ENCODE measurements around the gene KSR1. TPM values are rescaled to one million over a fixed set of nuclear protein-coding genes. Genes with fewer than 3 reads are reported as not detected.

KSR1 gene
- total RNA-seq, 2 experiments from 2014 or later, result 19.4 to 25.3 TPM

GRCh38 chr17:27562777-27563455 lies 106.7 kb downstream of the KSR1 start:
- no peak overlapping the region for H3K4me3 ChIP-seq (ENCODE audit: low read length)
- H3K27me3 ChIP-seq (ENCODE audit: control insufficient read depth in 1 of 2, insufficient read depth in 2 of 2, low read length in 2 of 2), result no peaks in the 10 kb centered on the region
- TF ChIP-seq, protein P1, sequence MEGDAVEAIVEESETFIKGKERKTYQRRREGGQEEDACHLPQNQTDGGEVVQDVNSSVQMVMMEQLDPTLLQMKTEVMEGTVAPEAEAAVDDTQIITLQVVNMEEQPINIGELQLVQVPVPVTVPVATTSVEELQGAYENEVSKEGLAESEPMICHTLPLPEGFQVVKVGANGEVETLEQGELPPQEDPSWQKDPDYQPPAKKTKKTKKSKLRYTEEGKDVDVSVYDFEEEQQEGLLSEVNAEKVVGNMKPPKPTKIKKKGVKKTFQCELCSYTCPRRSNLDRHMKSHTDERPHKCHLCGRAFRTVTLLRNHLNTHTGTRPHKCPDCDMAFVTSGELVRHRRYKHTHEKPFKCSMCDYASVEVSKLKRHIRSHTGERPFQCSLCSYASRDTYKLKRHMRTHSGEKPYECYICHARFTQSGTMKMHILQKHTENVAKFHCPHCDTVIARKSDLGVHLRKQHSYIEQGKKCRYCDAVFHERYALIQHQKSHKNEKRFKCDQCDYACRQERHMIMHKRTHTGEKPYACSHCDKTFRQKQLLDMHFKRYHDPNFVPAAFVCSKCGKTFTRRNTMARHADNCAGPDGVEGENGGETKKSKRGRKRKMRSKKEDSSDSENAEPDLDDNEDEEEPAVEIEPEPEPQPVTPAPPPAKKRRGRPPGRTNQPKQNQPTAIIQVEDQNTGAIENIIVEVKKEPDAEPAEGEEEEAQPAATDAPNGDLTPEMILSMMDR (IDR thresholded peaks at IDR 0.05), result no peak
- H3K27ac ChIP-seq (ENCODE audit: low read depth in 1 of 2, low read length in 2 of 2), result no peak overlapping the region
- H3K36me3 ChIP-seq (ENCODE audit: insufficient read depth, low read length), result peaks cover 6% of the 10 kb centered on the region
- H3K27me3 Mint-ChIP-seq, result no peaks in the 10 kb centered on the region
- H3K4me1 Mint-ChIP-seq (ENCODE audit: low read depth), result peaks cover 11% of the 10 kb centered on the region
- peaks cover 13% of the 10 kb centered on the region for H3K36me3 Mint-ChIP-seq (ENCODE audit: low read depth)
- no peak for ATAC-seq (ENCODE audit: poor library complexity)
- ChIA-PET POLR2A (interaction anchor here (0.7 to 1.0 kb wide), 3 partner anchors 11 to 17 kb away, joined by 3 read pairs; no protein-coding TSS in a partner anchor), CTCF (no interaction called here)
- no peaks in the 10 kb centered on the region for H3K4me1 ChIP-seq (ENCODE audit: insufficient read depth, low read length)
- DNase-seq, result no peak
- no peak overlapping the region for H3K4me3 Mint-ChIP-seq
- H3K9me3 ChIP-seq (ENCODE audit: control insufficient read depth in 1 of 2, insufficient read depth in 1 of 2, low read length in 2 of 2), result no peaks in the 10 kb centered on the region
- peak overlapping the region; percentile 15 for H3K27ac Mint-ChIP-seq
- no peaks in the 10 kb centered on the region for H3K9me3 Mint-ChIP-seq
- intact Hi-C loops (cut with DNase I, micrococcal nuclease), result no loop called here

DNA sequence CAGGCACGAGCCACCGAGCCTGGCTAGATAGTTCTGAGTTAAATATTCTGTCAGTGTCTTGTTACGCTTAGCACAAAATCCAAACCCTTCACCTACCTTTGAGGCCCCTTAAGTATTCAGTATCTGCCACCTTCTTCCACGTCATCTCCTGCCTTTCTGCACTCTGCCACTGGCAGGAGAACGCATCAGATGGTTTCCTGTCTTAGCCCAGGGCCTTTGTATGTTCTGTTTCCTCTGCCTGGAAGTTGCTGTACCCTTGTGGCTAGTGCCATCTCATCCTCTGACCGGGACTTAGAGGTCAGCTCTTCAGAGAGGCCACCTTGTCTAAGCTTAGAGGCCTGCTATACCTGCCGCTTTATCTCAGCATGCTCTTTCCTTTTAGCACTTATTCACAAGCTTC lies 107.3 kb downstream of the KSR1 start:
- intact Hi-C loops (cut with DNase I, micrococcal nuclease), result no loop called here
- H3K27ac ChIP-seq (ENCODE audit: low read depth in 1 of 2, low read length in 2 of 2), result no peak overlapping the region
- no peaks in the 10 kb centered on the region for H3K9me3 Mint-ChIP-seq
- TF ChIP-seq, protein P1 (IDR thresholded peaks at IDR 0.05), result no peak
- H3K27ac Mint-ChIP-seq, result peak overlapping the region; percentile 15
- H3K36me3 Mint-ChIP-seq (ENCODE audit: low read depth), result peaks cover 9% of the 10 kb centered on the region
- H3K9me3 ChIP-seq (ENCODE audit: control insufficient read depth in 1 of 2, insufficient read depth in 1 of 2, low read length in 2 of 2), result no peaks in the 10 kb centered on the region
- peaks cover 11% of the 10 kb centered on the region for H3K4me1 Mint-ChIP-seq (ENCODE audit: low read depth)
- H3K4me3 Mint-ChIP-seq, result no peak overlapping the region
- no peak overlapping the region for H3K4me3 ChIP-seq (ENCODE audit: low read length)
- H3K36me3 ChIP-seq (ENCODE audit: insufficient read depth, low read length), result peaks cover 3% of the 10 kb centered on the region
- no peaks in the 10 kb centered on the region for H3K27me3 Mint-ChIP-seq
- CTCF ChIA-PET, result no interaction called here
- H3K4me1 ChIP-seq (ENCODE audit: insufficient read depth, low read length), result peaks cover under 1% of the 10 kb centered on the region
- no peak for DNase-seq
- POLR2A ChIA-PET, result interaction anchor here (0.6 to 1.0 kb wide), 4 partner anchors 10 to 249 kb away, joined by 3 to 4 read pairs (median 3); no protein-coding TSS in a partner anchor
- no peaks in the 10 kb centered on the region for H3K27me3 ChIP-seq (ENCODE audit: control insufficient read depth in 1 of 2, insufficient read depth in 2 of 2, low read length in 2 of 2)
- ATAC-seq (ENCODE audit: poor library complexity), result peak; percentile 34

- no peaks in the 10 kb centered on the region for H3K27me3 ChIP-seq (ENCODE audit: control insufficient read depth in 1 of 2, insufficient read depth in 2 of 2, low read length in 2 of 2)
- no peak for ATAC-seq (ENCODE audit: poor library complexity)
- no peaks in the 10 kb centered on the region for H3K9me3 ChIP-seq (ENCODE audit: control insufficient read depth in 1 of 2, insufficient read depth in 1 of 2, low read length in 2 of 2)
- no peak overlapping the region for H3K4me3 ChIP-seq (ENCODE audit: low read length)
- Mint-ChIP-seq H3K27me3 (no peaks in the 10 kb centered on the region), H3K4me3 (no peak overlapping the region), H3K9me3 (no peaks in the 10 kb centered on the region), H3K36me3 (ENCODE audit: low read depth) (peaks cover 4% of the 10 kb centered on the region), H3K4me1 (ENCODE audit: low read depth) (peaks cover 11% of the 10 kb centered on the region), H3K27ac (no peak overlapping the region)
- peaks cover 3% of the 10 kb centered on the region for H3K4me1 ChIP-seq (ENCODE audit: insufficient read depth, low read length)
- no peak overlapping the region for H3K27ac ChIP-seq (ENCODE audit: low read depth in 1 of 2, low read length in 2 of 2)
- ChIA-PET CTCF (interaction anchor here (0.6 kb wide), 1 partner anchor 307 kb away, joined by 3 read pairs; no protein-coding TSS in a partner anchor), POLR2A (no interaction called here)
- DNase-seq, result no peak
- peaks cover 3% of the 10 kb centered on the region for H3K36me3 ChIP-seq (ENCODE audit: insufficient read depth, low read length)
- TF ChIP-seq, protein P1 (IDR thresholded peaks at IDR 0.05), result no peak
- intact Hi-C loops (cut with DNase I, micrococcal nuclease), result no loop called here
Measured at GRCh38 chr17:27564463-27564862, 108.2 kb downstream of the KSR1 start.
